ENCODE data around the gene PLXDC1.

DNA sequence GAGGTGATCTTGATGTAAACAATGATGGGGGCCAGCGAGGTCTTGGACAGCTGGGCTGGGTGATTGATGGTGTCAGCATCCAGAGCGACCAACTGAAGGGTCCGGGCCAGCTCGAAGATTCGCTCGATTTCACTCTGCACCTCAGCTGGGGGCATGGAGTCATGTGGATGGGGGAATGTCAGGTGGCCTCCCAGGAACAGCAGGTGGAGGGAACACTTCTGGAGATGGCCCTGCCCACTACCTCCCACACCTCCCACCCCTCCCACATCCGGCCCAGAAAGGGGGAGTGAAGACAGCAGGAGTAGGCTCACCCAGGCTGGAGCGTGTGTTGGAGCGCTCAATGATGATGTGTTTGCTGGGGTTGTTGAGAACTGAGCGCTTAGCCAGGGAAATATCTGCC lies 32.3 kb upstream of the PLXDC1 start:
- TF ChIP-seq POLR2A (IDR thresholded peaks at IDR 0.05) = no peak
- TF ChIP-seq CTCF (IDR thresholded peaks at IDR 0.05 in 8 of 11, conservative IDR thresholded peaks at IDR 0.05 in 3 of 11) = no peak
